GM18507 (cell line): ENCODE results near the gene CAB39.
A peak's percentile ranks its signal among the peaks of the same experiment; 100 is the strongest.

Experiments
- DNase-seq: peaks from one replicate; pipeline ENCODE4 v3.0.0; 2011; ENCODE audit warnings: low read depth; ENCODE audit not compliant: insufficient read length; ENCODE audit errors: extremely low spot score
- FAIRE-seq: peaks from 2 replicates; lab custom pipeline; 2011; peaks lifted over from hg19 to GRCh38; lab: Jason Lieb, UNC

Gene CAB39

GRCh38 chr2:230775737-230776136 lies 63.1 kb downstream of the CAB39 start:
- DNase-seq (no peak), FAIRE-seq (no peak)

- no peak for DNase-seq
Observed at GRCh38 chr2:230777721-230778120, 65.1 kb downstream of the CAB39 start.

GRCh38 chr2:230778350-230779063 lies 65.9 kb downstream of the CAB39 start:
- DNase-seq (no peak), FAIRE-seq (peak; percentile 9)

More at GRCh38 chr2:230777721-230778120, 65.1 kb downstream of the CAB39 start:
- no peak for FAIRE-seq

- no peak for DNase-seq
- FAIRE-seq = no peak
Observed at GRCh38 chr2:230779126-230779525, 66.5 kb downstream of the CAB39 start.

- DNase-seq (no peak), FAIRE-seq (no peak)
Observed at GRCh38 chr2:230779607-230780006, 67.0 kb downstream of the CAB39 start.

GRCh38 chr2:230781130-230781797 lies 68.6 kb downstream of the CAB39 start:
- FAIRE-seq (peak; percentile 66), DNase-seq (no peak)

- no peak for DNase-seq
- no peak for FAIRE-seq
Observed at GRCh38 chr2:230783101-230783500, 70.5 kb downstream of the CAB39 start.

- FAIRE-seq (no peak), DNase-seq (no peak)
Observed at GRCh38 chr2:230784795-230785194, 72.2 kb downstream of the CAB39 start.

GRCh38 chr2:230785346-230785745 lies 72.7 kb downstream of the CAB39 start:
- DNase-seq (no peak), FAIRE-seq (no peak)

- FAIRE-seq (no peak), DNase-seq (no peak)
Observed at GRCh38 chr2:230787101-230787500, 74.5 kb downstream of the CAB39 start.

GRCh38 chr2:230788554-230789175 lies 76.0 kb downstream of the CAB39 start:
- no peak for DNase-seq
- no peak for FAIRE-seq

GRCh38 chr2:230790981-230791380 lies 78.3 kb downstream of the CAB39 start:
- FAIRE-seq (no peak), DNase-seq (no peak)

GRCh38 chr2:230793572-230794359 lies 81.1 kb downstream of the CAB39 start:
- FAIRE-seq = peak; percentile 76
- DNase-seq = no peak

GRCh38 chr2:230794497-230794896 lies 81.9 kb downstream of the CAB39 start:
- no peak for FAIRE-seq
- no peak for DNase-seq

- DNase-seq (no peak), FAIRE-seq (no peak)
Observed at GRCh38 chr2:230795856-230796255, 83.2 kb downstream of the CAB39 start.

- peak; percentile 24 for FAIRE-seq
Observed at GRCh38 chr2:230796280-230796862, 83.7 kb downstream of the CAB39 start.

GRCh38 chr2:230797515-230798495 lies 85.2 kb downstream of the CAB39 start:
- DNase-seq (no peak), FAIRE-seq (peak; percentile 69)

More at GRCh38 chr2:230796280-230796862, 83.7 kb downstream of the CAB39 start:
- DNase-seq = no peak

GRCh38 chr2:230798769-230799399 lies 86.2 kb downstream of the CAB39 start:
- FAIRE-seq = peak; percentile 69
- peak; percentile 20 for DNase-seq
